HG03139 (cell line): ENCODE measurements around the gene BCL11B.

Experiments used
- ATAC-seq: cut with Tn5 transposase; IDR thresholded peaks from one replicate; pipeline ENCODE4 v1.9.1; 2021; ENCODE audit not compliant: unreplicated experiment

Gene BCL11B

DNA sequence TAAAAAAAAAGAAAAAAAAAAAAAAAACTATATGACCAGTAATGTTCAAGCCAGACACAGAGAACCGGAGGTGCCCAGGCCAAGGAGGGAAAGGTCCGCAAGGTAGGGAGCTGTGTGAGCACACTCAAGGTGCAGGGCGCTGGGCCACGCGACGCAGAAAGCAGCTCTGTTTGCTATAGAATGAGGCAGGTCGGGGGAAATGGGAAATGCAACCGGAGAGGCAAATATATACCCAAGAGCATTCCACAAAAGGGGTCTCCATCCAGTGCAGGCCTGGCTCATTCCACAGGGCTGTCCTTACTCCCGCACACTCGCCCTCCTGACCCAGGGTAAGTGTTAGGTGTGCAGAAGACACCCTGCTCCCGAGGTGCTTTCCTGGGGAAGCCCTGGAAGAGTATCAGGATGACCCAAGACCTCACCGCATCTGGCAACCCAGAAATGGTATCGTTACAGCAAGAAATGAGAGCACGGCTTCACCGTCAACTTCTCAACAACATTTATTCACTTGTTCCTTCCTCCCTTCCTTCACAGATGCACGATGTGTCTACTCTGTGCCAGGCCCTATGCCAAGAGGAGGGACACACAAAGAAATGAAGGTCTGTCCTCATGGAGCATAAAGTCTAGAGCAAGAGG is 86.4 kb downstream of the BCL11B start:
- no peak for ATAC-seq

DNA sequence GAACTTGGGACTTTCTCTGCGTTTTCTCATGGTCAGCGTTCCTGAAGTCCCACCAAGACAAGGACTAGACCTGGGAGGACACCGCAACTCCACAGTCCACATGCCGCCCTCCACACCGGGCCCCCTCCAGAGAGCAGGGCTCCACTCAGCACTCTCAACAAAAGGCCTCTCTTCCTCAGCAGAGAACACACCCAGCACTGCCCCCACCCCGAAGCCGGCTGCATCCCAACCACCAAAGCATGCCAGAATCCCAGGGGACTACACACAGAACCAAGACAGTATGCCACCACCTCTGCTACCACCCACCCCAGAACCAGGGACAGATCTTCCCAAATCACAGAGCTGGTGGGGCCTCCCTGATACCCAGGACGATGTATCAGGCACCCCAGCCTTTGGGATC is 88.3 kb downstream of the BCL11B start:
- no peak for ATAC-seq

DNA sequence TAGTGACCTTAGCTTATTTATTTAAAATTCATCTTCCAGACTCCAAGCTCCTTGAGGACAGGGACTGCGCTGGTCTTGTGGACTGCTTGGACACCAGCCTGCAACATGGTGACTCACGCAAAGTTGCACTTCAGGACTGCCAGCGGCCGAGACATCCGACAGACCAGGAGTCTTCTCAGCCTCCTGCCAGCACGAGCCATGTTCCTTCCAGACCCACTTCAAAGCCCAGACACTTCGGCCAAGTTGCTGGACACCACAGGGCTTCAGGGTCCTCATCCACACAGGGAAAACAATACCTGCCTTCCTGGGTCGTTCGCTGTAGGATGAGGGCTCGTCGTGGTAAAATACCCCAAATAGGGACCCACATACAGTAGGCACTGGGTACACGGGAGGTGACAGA is 88.7 kb downstream of the BCL11B start:
- ATAC-seq = no peak

DNA sequence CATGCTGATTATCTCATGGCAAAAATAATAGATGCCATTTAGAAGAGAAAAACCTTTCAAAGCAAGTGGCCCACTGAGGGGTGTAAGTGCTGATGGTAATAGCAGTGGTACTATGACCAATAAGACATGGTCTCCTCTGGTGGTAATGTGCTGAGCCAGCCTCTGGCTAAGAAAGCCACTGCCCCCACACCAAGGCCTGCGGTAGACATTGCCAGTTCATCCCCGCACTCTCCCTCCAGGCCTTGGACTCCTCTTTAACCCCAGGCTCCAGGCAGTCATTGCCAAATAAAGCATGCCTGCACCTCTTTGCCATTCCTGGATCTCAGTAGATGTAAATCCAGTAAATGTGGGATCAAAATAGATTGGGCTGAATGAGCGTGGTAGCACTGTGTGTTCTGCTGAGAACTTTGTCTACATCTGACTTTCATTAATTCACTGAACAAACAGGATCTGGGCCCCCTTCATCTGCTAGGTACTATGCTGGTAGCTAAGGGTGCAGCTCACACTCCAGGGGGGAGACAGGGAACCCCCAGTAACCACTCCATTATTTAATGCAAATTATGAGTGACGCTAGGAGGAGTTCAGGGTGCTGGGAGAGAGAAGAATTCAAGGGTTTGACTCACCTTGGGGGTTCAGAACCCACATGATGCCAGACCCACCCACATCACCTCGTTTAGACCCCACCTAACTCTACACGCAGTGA is 89.3 kb downstream of the BCL11B start:
- no peak for ATAC-seq

DNA sequence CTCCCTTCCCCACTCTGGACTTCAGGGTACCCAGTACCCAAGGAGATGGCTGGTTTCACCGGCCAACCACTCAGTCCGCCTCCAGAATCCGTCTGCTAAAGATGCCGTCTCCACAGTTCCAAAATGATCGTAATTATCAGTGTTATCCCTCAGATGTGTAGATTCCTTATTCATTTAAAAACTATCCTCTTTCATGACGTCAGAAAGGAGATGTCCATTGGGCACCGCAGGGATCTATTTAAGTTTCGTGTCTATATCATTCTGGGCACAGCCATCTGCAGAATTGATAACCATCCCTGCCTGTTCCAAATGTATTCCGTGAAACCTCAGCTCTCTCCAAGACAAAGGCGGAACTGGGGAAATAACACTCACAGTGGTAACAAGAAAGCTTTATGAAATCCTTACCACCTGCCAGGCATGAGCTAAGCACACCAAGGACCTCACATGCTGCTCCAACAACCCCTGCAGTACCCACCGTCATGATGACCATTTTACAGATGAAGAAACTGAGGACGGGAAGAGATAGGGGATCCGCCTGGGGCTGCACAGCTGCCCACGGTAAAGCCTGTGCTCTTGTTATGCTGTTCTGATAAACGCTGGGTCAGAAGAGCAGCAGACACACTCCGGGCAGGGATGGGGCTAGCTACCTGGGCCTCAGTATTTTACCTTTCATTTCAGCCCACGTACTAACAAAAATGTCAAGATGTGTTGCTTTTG is 90.0 kb downstream of the BCL11B start:
- ATAC-seq = no peak

DNA sequence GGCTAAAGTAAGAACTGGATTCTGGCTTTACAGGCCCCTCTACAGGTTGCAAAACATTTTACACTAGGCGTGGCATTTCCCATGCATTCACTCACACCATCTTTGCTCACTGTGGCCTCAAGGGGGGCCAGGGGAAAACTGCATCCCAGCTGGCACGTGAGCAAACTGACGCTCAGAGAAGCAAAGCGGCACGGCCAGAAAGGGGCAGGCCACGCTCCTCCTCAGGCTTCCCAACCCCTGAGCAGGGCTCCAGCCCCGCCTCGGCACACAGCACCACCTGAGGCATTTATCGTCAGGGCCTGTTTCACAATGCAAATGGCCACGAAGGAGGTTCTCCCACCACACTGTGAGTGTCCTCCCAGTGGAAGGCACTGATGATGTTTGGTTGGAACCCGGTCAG is 90.8 kb downstream of the BCL11B start:
- no peak for ATAC-seq

DNA sequence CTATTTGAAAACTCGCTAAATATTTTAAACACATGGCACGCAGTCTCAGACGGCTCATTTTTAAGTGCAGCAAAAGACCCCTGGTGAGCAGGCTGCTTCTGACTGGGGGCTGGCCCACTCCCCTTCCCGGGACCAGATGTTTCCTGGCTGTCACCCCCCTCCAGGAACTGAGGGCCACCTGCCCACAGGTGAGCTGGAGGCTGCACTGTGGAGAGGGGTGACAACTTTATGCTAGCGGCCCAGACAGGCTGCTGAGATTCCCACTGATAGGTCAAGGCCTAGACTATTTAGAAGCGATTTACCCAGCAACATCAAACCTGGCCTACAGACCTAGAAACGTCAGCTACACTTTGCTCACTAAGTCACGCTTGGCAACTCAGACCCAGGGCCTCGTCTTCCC is 92.1 kb downstream of the BCL11B start:
- ATAC-seq = no peak

DNA sequence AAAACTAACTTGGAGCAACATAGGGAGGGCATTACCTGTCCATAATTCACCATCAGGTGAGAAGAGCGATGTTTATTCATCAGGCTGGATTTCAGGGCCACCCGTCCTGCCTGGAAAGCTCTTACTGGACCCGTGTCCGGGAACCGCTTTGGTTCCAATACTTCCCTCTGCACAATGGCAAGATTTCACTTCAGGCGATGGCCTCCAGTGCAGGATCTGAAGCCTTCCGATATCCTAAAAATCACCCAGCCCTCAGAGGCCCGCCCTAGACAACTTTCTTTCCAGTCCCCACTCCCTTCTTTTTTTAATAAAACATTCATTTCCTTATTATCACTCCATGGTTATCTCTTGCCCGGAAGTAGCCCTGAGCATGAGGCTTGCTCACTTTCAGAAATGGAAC is 92.5 kb downstream of the BCL11B start:
- no peak for ATAC-seq

DNA sequence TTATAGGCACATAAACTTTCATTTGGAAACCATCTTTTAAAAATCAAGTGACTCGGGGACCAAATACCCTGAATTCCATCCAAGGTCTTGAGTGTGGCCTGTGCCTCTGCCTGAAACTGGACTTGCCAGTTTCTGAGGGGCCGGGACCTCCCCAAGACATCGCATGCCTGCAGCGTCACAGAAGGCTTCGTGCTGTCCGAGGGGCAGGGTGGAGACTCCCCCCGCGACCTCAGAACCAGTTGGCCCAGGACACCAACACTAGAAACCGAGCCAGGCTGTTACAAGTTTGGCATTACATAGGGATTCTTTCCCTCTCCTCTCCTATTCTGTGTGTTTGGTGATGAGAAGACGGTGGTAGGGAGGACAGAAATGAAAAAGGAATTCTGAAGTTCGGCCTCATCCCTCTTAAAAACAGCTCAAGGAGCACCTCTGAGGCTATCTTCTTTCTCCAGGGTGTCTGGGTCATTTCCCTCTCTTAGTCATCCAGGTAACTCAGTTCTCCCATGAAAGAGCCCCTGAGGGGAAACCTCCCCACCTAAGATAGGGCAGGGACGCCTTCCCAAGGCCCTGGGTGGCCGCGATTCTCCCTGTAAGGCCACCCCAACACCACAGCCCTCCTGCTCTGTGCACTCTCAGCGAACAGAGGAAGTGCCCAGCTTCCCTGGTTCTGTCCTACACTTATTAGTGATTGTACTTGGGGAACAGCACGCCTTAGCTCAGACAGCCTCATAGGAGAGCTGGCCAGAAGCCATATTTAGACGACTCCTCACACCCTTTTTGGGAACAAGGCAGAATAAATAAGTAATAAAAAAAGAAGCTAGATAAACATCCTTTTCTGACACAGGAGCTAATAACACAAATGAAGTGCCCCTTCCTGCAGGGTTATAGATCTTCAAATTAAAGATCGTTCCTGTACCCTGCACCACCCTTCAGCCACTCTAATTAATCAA is 93.8 kb downstream of the BCL11B start:
- no peak for ATAC-seq

DNA sequence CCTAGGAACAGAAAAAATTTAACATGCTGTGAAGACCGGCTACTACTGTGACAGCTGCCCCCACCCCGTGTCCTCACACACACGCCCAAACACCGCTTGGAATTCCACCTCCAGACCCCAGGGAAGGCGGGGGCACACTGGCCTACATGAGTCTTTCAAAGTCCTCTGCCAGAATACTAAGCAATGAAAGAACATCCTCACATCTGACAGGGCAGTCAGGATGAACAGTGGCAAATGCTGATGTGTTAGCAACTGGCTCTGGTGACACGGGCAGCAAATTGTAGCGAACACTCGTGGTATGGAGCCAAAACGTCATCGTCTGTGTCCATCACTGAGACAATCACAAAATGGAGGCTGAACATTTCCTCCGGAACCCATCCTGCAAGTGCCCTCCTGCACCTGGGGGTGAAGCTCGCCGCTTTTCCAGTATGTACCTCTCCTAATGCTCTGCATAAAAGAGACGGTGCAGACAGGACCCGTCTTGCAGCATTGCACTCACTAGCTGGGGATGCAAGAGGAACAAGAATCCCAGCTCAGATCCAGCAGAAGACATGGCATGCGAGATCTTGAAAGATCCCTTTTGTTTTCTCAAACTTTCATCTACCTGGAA is 94.8 kb downstream of the BCL11B start:
- ATAC-seq = no peak

DNA sequence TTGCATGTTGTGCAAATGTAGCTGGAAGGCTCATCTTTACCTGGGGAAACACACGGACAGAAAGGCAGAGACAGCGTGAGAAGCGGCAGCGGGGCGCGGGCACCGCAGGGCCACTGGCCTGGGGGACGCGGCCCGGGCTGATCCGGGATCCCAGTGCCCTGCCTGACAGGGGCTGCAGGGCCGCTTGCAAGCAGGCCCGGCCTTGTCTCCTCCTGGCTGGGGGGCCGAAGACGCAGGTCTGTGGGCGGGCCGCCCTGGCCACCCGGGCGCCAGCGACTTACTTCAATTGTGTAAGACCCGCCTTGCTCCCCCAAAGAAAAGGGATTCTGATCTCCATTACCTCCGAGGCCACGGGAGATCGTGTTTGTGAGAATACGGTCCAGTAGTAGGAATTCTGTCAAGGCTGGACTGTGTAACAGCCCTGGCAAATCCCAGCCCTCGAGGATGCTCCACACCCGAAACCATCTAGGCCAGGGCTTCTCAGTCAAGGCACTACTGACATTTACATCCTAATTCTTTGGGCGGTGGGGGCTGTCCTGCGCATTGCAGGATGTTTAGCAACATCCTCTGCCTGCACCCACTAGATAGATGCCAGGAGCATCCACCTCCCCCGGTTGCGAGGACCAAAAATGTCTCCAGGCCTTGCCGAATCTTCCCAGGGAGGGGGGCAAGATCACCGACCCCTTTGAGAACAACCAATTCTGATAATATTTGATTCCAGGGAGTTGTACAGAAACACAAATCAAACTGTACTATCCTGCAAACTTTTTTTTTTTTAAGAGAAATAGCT is 95.6 kb downstream of the BCL11B start:
- ATAC-seq = no peak

DNA sequence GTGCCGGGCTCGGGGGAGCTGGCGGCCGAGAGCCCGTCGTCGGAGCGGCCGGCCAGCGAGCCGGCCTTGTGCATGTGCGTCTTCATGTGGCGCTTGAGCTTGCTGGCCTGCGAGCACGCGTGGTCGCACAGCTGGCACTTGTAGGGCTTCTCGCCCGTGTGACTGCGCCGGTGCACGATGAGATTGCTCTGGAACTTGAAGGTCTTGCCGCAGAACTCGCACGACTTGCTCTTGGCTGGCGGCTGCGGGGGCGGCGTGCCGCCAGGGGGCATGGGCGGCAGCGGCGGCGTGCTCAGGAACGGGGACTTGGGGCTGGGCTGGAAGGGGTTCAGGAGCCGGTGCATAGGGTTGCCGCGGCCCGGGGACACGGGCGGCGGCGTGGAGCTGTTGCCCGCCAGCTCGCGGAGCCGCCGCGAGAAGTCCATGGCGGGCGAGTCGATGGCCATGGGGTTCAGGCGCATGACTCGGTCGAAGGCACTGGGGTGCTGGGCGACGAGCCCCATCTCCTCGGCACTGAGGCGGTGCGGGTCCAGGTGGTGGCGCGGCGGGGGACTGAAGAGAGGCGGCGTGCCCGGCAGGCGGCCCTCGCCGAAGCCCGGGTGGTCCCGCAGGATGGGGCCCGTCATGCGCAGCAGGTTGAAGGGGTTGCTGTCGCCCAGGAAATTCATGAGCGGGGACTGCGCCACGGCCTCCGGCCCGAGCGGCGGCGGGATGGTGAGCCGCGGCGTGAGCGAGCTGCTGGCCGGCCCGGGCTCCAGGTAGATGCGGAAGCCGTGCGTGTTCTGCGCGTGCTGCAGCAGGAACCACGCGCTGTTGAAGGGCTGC is 96.5 kb downstream of the BCL11B start:
- no peak for ATAC-seq

DNA sequence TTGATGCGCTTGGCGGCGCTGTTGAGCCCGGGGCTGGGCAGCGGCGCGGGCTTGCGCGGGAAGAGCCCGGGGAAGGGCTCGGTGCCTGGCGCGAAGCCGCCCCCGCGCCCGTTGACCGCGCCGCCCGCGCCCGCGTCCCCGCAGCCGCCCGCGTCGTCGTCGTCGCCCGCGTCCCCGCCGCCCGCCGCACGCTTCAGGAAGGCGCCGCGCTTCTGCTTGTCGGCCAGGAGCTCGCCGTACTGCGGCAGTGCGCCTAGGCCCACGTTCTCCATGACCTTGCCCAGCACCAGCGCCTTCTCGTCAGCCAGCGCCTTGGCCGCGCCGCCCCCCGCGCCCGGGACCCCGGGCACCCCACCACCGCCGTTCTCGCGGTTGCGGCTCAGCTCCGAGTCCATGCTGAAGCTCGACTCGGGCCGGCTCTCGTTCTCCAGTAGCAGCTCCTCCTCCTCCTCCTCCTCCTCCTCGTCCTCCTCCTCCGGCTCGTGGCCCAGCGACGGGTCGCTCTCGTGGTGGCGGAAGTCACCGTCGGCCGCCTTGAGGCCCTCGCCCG is 97.2 kb downstream of the BCL11B start:
- no peak for ATAC-seq

DNA sequence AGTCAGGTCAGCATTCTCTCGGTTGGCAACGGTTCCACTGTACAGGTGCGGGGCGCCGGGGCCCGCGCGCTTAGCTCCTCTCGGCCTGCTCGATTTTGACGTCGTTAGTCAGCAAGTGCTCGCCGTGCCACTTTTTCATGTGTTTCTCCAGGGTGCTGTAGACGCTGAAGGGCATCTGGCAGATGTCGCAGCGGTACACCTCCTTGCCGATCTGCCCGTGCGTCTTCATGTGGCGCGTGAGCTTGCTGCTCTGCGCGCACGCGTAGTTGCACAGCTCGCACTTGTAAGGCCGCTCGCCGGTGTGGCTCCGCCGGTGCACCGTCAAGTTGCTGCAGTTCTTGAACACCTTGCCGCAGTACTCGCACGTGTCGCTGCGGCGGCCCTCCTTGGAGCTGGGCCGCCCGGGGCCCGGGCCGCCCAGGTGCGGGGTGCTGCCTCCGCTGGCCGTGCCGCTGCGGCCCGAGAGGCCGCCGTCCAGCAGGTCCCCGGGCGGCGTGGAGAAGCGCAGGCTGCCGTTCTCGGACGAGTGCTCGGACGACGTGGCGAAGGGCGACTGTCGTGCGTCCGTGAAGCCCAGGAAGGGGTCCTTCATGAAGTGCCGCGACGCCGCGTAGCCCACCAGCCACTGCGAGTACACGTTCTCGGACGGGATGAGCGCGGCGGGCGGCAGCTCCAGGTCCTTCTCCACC is 97.8 kb downstream of the BCL11B start:
- no peak for ATAC-seq

DNA sequence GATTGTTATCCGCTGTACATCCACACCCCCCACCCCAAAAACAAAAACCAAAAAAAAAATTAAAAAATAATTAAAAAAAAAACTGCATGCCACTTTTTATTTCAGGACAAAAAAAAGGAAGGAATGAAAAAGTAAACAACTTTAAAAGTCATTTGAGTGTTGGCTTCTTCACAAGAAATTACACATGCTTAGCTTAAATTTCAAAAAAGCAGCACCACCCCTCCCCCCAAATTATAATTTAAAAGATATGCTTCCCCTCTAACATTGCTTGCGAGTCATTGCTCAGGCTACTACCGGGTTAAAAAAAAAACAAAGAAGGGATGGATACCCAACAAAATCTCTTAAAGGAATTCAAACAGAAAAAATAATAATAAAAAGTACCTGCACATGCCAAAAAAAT is 98.5 kb downstream of the BCL11B start:
- ATAC-seq = no peak

DNA sequence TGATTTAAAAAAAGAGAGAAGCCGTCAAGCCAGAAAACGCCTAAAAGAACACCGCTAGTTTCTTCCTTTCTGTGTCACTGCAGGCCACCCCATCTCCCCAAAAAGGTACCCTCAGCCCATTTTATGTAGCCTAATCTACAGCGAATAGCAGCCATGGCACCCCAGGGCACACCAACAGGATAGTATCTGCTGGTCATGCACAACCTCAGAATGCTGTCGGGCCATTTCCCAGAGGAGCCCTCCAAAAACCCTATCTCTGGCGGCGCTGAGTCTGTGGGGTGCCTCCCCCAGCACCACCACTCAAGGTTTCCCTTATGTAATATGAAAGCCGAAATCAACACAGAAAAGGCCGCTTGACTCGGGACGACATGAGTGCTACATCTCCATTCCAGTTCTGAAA is 98.9 kb downstream of the BCL11B start:
- ATAC-seq = no peak

DNA sequence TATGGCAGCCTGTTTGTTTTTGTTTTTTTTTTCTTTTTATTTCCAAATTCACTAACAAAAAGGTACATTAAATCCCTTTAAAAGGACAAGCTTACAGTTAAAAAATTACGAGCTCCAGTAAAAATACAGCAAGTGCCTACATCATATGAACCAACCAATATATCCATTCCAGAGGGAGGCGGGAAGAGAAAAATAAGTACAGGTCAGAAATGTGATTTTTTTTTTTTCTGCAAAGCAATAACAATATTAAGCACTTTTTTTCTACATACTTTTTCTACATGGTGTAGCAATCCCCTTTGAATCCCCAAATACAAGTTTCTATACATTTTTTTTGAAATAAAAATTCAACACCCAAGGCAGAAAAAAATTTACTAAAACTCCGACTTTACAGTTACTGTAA is 100.6 kb downstream of the BCL11B start:
- ATAC-seq = no peak

DNA sequence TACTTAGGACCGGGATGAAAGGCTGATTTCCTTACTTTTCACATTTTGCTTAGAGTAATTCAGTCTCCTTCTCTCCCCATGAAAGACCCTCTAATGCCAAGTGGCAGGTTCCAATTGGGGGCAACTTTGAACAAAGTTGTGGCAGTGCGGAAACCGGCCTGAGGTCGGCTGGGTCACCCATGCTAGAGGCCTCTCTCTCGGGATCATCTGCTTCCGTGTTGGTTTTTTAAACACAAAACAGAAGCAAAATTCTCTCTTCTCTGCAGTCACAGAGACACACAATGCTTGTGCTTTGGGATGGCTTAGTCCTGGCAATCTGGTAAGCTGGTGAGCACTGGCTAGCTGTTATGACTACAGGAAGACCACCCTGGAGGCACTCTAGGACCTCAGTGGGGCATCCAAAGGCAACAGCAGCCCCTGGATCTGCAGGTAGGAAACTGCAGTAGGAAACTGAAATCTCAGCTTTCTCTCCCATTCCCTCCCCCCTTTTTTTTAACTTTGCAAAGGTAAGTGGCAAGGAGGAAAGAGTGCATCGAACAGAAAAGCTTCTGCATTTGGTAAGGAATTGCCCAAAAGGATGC is 102.1 kb downstream of the BCL11B start:
- no peak for ATAC-seq
